Measurements from ENCODE around the gene CTH.
A peak's percentile ranks its signal among the peaks of the same experiment; 100 is the strongest.
"Not testable (repeated sequence)": the region's sequence is repeated elsewhere in the genome, so short reads cannot be mapped to it uniquely, and the experiment has no call there.

CTH gene

GRCh38 chr1:70410604-70411359 is at the start of gene CTH:
Gene CTH (plus strand): TSS chr1:70411268. CDS start chr1:70411416, 148 bp downstream.
- DNase-seq: peak; percentile 93

GRCh38 chr1:70361727-70362398 is 49.2 kb upstream of the CTH start:
- DNase-seq: no peak

GRCh38 chr1:70364439-70364838 is 46.6 kb upstream of the CTH start:
- no peak for DNase-seq

GRCh38 chr1:70366425-70366952 is 44.6 kb upstream of the CTH start:
- not testable (repeated sequence) for DNase-seq

- DNase-seq: not testable (repeated sequence)
These were observed 44.1 kb upstream of the CTH start for GRCh38 chr1:70366997-70367396.

- not testable (repeated sequence) for DNase-seq
These were observed 43.7 kb upstream of the CTH start for GRCh38 chr1:70367397-70367796.

- not testable (repeated sequence) for DNase-seq
These were observed 39.5 kb upstream of the CTH start for GRCh38 chr1:70371586-70371985.

GRCh38 chr1:70372426-70372825 is 38.6 kb upstream of the CTH start:
- no peak for DNase-seq

- not testable (repeated sequence) for DNase-seq
These were observed 37.5 kb upstream of the CTH start for GRCh38 chr1:70373580-70373979.

- DNase-seq: no peak
These were observed 34.9 kb upstream of the CTH start for GRCh38 chr1:70376196-70376595.

GRCh38 chr1:70382682-70383081 is 28.4 kb upstream of the CTH start:
- no peak for DNase-seq

- DNase-seq: no peak
These were observed 27.6 kb upstream of the CTH start for GRCh38 chr1:70383483-70383882.

GRCh38 chr1:70384542-70384941 is 26.5 kb upstream of the CTH start:
- no peak for DNase-seq

- DNase-seq: no peak
These were observed 25.6 kb upstream of the CTH start for GRCh38 chr1:70385477-70385876.

GRCh38 chr1:70386121-70386520 is 24.9 kb upstream of the CTH start:
- no peak for DNase-seq

- no peak for DNase-seq
These were observed 23.6 kb upstream of the CTH start for GRCh38 chr1:70387507-70387906.

GRCh38 chr1:70392626-70393025 is 18.4 kb upstream of the CTH start:
- no peak for DNase-seq

GRCh38 chr1:70396607-70397006 is 14.5 kb upstream of the CTH start:
- DNase-seq: no peak

- peak; percentile 17 for DNase-seq
These were observed 14.1 kb upstream of the CTH start for GRCh38 chr1:70397013-70397412.

GRCh38 chr1:70400335-70400734 is 10.7 kb upstream of the CTH start:
- DNase-seq: no peak

GRCh38 chr1:70401974-70402373 is 9.1 kb upstream of the CTH start:
- no peak for DNase-seq

- DNase-seq: no peak
These were observed 7.3 kb upstream of the CTH start for GRCh38 chr1:70403759-70404158.

GRCh38 chr1:70405780-70406416 is 5.2 kb upstream of the CTH start:
- no peak for DNase-seq

- no peak for DNase-seq
These were observed 1.9 kb upstream of the CTH start for GRCh38 chr1:70409136-70409535.

Data from NCI-H774 (cell line).